ENCODE results near the gene PLD6.
A peak's percentile ranks its signal among the peaks of the same experiment; 100 is the strongest.
"Not testable (repeated sequence)": the region's sequence is repeated elsewhere in the genome, so short reads cannot be mapped to it uniquely, and the experiment has no call there.

Gene PLD6

GRCh38 chr17:17214646-17215436 lies 8.7 kb upstream of the PLD6 start:
- no peaks in the 10 kb centered on the region for H3K4me1 Mint-ChIP-seq
- no peak overlapping the region for H3K27ac Mint-ChIP-seq
- peaks cover 15% of the 10 kb centered on the region for H3K36me3 Mint-ChIP-seq
- no peak overlapping the region for H3K4me3 Mint-ChIP-seq
- H3K9me3 Mint-ChIP-seq = no peaks in the 10 kb centered on the region
- no peaks in the 10 kb centered on the region for H3K27me3 Mint-ChIP-seq

- Mint-ChIP-seq H3K4me1 (no peaks in the 10 kb centered on the region), H3K36me3 (peaks cover 15% of the 10 kb centered on the region), H3K9me3 (no peaks in the 10 kb centered on the region), H3K4me3 (no peak overlapping the region), H3K27me3 (no peaks in the 10 kb centered on the region), H3K27ac (no peak overlapping the region)
Measured at GRCh38 chr17:17213775-17214174, 7.6 kb upstream of the PLD6 start.

- Mint-ChIP-seq H3K27ac (no peak overlapping the region), H3K9me3 (no peaks in the 10 kb centered on the region), H3K27me3 (no peaks in the 10 kb centered on the region), H3K36me3 (peaks cover 5% of the 10 kb centered on the region), H3K4me3 (no peak overlapping the region), H3K4me1 (peaks cover 20% of the 10 kb centered on the region)
Measured at GRCh38 chr17:17207998-17208397, 1.9 kb upstream of the PLD6 start.

- Mint-ChIP-seq H3K4me3 (peak overlapping the region; percentile 49), H3K27me3 (no peaks in the 10 kb centered on the region), H3K27ac (peak overlapping the region; percentile 72), H3K4me1 (peaks cover 29% of the 10 kb centered on the region), H3K36me3 (peaks cover 3% of the 10 kb centered on the region), H3K9me3 (no peaks in the 10 kb centered on the region)
Measured at GRCh38 chr17:17206913-17207335, 791 bp upstream of the PLD6 start.

- H3K9me3 Mint-ChIP-seq = no peaks in the 10 kb centered on the region
- peaks cover 3% of the 10 kb centered on the region for H3K36me3 Mint-ChIP-seq
- peaks cover 29% of the 10 kb centered on the region for H3K4me1 Mint-ChIP-seq
- peak overlapping the region; percentile 93 for H3K27ac Mint-ChIP-seq
- H3K4me3 Mint-ChIP-seq = peak overlapping the region; percentile 92
- no peaks in the 10 kb centered on the region for H3K27me3 Mint-ChIP-seq
Measured at GRCh38 chr17:17205368-17206123, 587 bp downstream of the PLD6 start.

GRCh38 chr17:17204635-17205231 lies 1.4 kb downstream of the PLD6 start:
- peak overlapping the region; percentile 93 for H3K27ac Mint-ChIP-seq
- no peaks in the 10 kb centered on the region for H3K9me3 Mint-ChIP-seq
- peaks cover 3% of the 10 kb centered on the region for H3K36me3 Mint-ChIP-seq

GRCh38 chr17:17204041-17204591 lies 2.0 kb downstream of the PLD6 start:
- peaks cover 29% of the 10 kb centered on the region for H3K4me1 Mint-ChIP-seq
- peaks cover 3% of the 10 kb centered on the region for H3K36me3 Mint-ChIP-seq
- no peaks in the 10 kb centered on the region for H3K9me3 Mint-ChIP-seq
- peak overlapping the region; percentile 47 for H3K27ac Mint-ChIP-seq
- no peaks in the 10 kb centered on the region for H3K27me3 Mint-ChIP-seq
- H3K4me3 Mint-ChIP-seq = peak overlapping the region; percentile 92

More at GRCh38 chr17:17204635-17205231, 1.4 kb downstream of the PLD6 start:
- Mint-ChIP-seq H3K27me3 (no peaks in the 10 kb centered on the region), H3K4me3 (peak overlapping the region; percentile 92), H3K4me1 (peaks cover 29% of the 10 kb centered on the region)

- peak overlapping the region; percentile 70 for H3K27ac Mint-ChIP-seq
- H3K36me3 Mint-ChIP-seq = peaks cover 3% of the 10 kb centered on the region
- peaks cover 29% of the 10 kb centered on the region for H3K4me1 Mint-ChIP-seq
- H3K9me3 Mint-ChIP-seq = no peaks in the 10 kb centered on the region
- H3K27me3 Mint-ChIP-seq = no peaks in the 10 kb centered on the region
- H3K4me3 Mint-ChIP-seq = peak overlapping the region; percentile 39
Measured at GRCh38 chr17:17203173-17203730, 2.9 kb downstream of the PLD6 start.

- H3K9me3 Mint-ChIP-seq = no peaks in the 10 kb centered on the region
- H3K27me3 Mint-ChIP-seq = no peaks in the 10 kb centered on the region
- H3K27ac Mint-ChIP-seq = no peak overlapping the region
- H3K4me1 Mint-ChIP-seq = peaks cover 33% of the 10 kb centered on the region
- H3K4me3 Mint-ChIP-seq = no peak overlapping the region
- H3K36me3 Mint-ChIP-seq = peaks cover 3% of the 10 kb centered on the region
Measured at GRCh38 chr17:17201907-17202306, 4.2 kb downstream of the PLD6 start.

- no peak overlapping the region for H3K27ac Mint-ChIP-seq
- no peak overlapping the region for H3K4me3 Mint-ChIP-seq
- no peaks in the 10 kb centered on the region for H3K9me3 Mint-ChIP-seq
- H3K36me3 Mint-ChIP-seq = peaks cover 3% of the 10 kb centered on the region
- no peaks in the 10 kb centered on the region for H3K27me3 Mint-ChIP-seq
- H3K4me1 Mint-ChIP-seq = peaks cover 35% of the 10 kb centered on the region
Measured at GRCh38 chr17:17201271-17201670, 4.9 kb downstream of the PLD6 start.

- peaks cover 3% of the 10 kb centered on the region for H3K36me3 Mint-ChIP-seq
- no peak overlapping the region for H3K4me3 Mint-ChIP-seq
- no peaks in the 10 kb centered on the region for H3K9me3 Mint-ChIP-seq
- H3K4me1 Mint-ChIP-seq = peaks cover 35% of the 10 kb centered on the region
- no peaks in the 10 kb centered on the region for H3K27me3 Mint-ChIP-seq
- no peak overlapping the region for H3K27ac Mint-ChIP-seq
Measured at GRCh38 chr17:17200831-17201230, 5.3 kb downstream of the PLD6 start.

- peaks cover 3% of the 10 kb centered on the region for H3K36me3 Mint-ChIP-seq
- H3K4me3 Mint-ChIP-seq = no peak overlapping the region
- peaks cover 35% of the 10 kb centered on the region for H3K4me1 Mint-ChIP-seq
- no peak overlapping the region for H3K27ac Mint-ChIP-seq
- no peaks in the 10 kb centered on the region for H3K27me3 Mint-ChIP-seq
- H3K9me3 Mint-ChIP-seq = no peaks in the 10 kb centered on the region
Measured at GRCh38 chr17:17200311-17200710, 5.8 kb downstream of the PLD6 start.

GRCh38 chr17:17198281-17198680 lies 7.9 kb downstream of the PLD6 start:
- Mint-ChIP-seq H3K4me3 (no peak overlapping the region), H3K27ac (no peak overlapping the region), H3K4me1 (peaks cover 20% of the 10 kb centered on the region), H3K27me3 (no peaks in the 10 kb centered on the region), H3K36me3 (peaks cover 3% of the 10 kb centered on the region), H3K9me3 (no peaks in the 10 kb centered on the region)

GRCh38 chr17:17196776-17197175 lies 9.4 kb downstream of the PLD6 start:
- peak overlapping the region; percentile 55 for H3K27ac Mint-ChIP-seq
- no peaks in the 10 kb centered on the region for H3K36me3 Mint-ChIP-seq
- no peak overlapping the region for H3K4me3 Mint-ChIP-seq
- H3K27me3 Mint-ChIP-seq = no peaks in the 10 kb centered on the region
- peaks cover 11% of the 10 kb centered on the region for H3K4me1 Mint-ChIP-seq
- no peaks in the 10 kb centered on the region for H3K9me3 Mint-ChIP-seq

- H3K27ac Mint-ChIP-seq, H3K4me3 Mint-ChIP-seq, H3K9me3 Mint-ChIP-seq, H3K36me3 Mint-ChIP-seq, H3K27me3 Mint-ChIP-seq: not testable (repeated sequence)
- H3K4me1 Mint-ChIP-seq = peaks cover 11% of the 10 kb centered on the region
Measured at GRCh38 chr17:17195466-17195865, 10.7 kb downstream of the PLD6 start.
